PC-9 (cell line): ENCODE measurements around the gene MAP4.

Experiments used
- EZH2 ChIP-seq: fragments of 200-600 bp; sonication (generic); IDR thresholded peaks from 2 replicates; pipeline ENCODE4 v1.8.0; 2017; ENCODE audit warnings: antibody characterized with exemption, low read depth
- TF ChIP-seq, protein P1 (sequence below): fragments of 200-600 bp; sonication (generic); conservative IDR thresholded peaks from 2 replicates; pipeline ENCODE4 v1.6.1; 2017; ENCODE audit warnings: mixed run types, antibody characterized with exemption, mild to moderate bottlenecking, moderate library complexity

DNA sequence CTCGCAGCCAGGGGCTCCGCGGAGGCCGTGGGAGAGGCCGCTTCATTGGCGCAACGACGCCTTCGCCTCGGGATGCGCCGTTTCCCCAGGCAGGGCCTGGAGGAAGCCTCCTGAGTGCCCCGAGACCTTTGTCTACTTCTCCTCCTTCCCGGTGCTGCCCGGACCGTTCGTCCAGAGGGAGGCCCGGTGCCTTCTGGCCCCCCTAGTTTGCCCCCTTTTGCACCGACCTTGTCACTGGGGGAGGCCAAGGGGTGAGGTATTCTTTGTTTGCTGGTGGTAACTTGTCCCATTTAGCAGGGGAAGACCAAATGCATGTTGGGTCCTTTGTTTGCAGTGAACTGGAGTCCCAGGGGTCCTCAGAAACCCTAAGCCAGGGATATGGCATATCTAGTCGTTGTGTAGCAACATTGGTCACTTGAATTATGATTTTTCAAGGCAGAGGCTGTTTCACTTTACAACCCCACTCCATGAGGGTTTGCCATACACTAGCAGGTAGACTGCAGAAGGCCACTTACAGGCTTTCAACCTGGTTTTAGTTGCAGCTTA lies 212.7 kb downstream of the MAP4 start:
- TF ChIP-seq, protein P1, sequence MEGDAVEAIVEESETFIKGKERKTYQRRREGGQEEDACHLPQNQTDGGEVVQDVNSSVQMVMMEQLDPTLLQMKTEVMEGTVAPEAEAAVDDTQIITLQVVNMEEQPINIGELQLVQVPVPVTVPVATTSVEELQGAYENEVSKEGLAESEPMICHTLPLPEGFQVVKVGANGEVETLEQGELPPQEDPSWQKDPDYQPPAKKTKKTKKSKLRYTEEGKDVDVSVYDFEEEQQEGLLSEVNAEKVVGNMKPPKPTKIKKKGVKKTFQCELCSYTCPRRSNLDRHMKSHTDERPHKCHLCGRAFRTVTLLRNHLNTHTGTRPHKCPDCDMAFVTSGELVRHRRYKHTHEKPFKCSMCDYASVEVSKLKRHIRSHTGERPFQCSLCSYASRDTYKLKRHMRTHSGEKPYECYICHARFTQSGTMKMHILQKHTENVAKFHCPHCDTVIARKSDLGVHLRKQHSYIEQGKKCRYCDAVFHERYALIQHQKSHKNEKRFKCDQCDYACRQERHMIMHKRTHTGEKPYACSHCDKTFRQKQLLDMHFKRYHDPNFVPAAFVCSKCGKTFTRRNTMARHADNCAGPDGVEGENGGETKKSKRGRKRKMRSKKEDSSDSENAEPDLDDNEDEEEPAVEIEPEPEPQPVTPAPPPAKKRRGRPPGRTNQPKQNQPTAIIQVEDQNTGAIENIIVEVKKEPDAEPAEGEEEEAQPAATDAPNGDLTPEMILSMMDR = no peak
- no peak for TF ChIP-seq EZH2
